Measurements from ENCODE around the gene MOV10L1.

DNA sequence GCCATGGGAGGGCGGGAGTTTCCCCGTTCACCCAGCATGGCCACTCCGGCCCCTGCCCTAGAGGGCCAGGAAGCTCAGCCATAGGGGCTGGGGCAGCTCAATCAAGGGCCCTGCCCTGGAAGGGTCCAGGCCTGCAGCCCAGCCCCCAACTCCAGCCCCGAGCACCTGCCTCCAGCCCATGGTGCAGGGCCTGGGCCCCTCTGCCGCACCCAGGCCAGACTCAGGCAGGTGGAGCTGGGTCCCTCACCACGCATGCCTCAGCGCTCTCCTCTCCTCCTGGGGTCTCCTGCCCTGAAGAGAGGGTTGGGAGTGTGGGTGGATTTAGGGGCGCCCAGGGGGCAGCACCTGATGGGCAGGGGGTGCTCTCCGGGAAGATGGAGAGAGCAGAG is 17.6 kb upstream of the MOV10L1 start:
- TF ChIP-seq, protein P1, sequence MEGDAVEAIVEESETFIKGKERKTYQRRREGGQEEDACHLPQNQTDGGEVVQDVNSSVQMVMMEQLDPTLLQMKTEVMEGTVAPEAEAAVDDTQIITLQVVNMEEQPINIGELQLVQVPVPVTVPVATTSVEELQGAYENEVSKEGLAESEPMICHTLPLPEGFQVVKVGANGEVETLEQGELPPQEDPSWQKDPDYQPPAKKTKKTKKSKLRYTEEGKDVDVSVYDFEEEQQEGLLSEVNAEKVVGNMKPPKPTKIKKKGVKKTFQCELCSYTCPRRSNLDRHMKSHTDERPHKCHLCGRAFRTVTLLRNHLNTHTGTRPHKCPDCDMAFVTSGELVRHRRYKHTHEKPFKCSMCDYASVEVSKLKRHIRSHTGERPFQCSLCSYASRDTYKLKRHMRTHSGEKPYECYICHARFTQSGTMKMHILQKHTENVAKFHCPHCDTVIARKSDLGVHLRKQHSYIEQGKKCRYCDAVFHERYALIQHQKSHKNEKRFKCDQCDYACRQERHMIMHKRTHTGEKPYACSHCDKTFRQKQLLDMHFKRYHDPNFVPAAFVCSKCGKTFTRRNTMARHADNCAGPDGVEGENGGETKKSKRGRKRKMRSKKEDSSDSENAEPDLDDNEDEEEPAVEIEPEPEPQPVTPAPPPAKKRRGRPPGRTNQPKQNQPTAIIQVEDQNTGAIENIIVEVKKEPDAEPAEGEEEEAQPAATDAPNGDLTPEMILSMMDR (conservative IDR thresholded peaks at IDR 0.05 in 1 of 2, IDR thresholded peaks at IDR 0.05 in 1 of 2; ENCODE audit: low read depth in 1 of 2, low read length in 2 of 2), result no peak
- no peak for TF ChIP-seq EZH2 (IDR thresholded peaks at IDR 0.05; ENCODE audit: low read length, missing control alignments)

All from fibroblast of lung (primary cell).